SK-N-SH (cell line): ENCODE results near the gene PEPD. TPM values are rescaled to one million over a fixed set of nuclear protein-coding genes. Genes with fewer than 3 reads are reported as not detected.

Experiments
- CTCF ChIA-PET: fragments of 300-600, 350-600 bp; formaldehyde crosslinking; extraction: SDS; loops from one replicate; lab custom pipeline; 2021; lab: Yijun Ruan, JAX
- POLR2A ChIA-PET: fragments of 350-600 bp; sonication (Branson Sonifier 250); formaldehyde crosslinking; extraction: SDS; loops from one replicate; lab custom pipeline; 2020; ENCODE audit warnings: antibody characterized with exemption, inconsistent platforms; lab: Yijun Ruan, JAX
- DNase-seq: peaks from one replicate; pipeline ENCODE4 v3.0.0; 2012
- H2AFZ ChIP-seq: fragments of 200-600 bp; sonication (generic); 2 replicates; pipeline ENCODE4 v1.8.1; 2016; ENCODE audit warnings: antibody characterized with exemption, mild to moderate bottlenecking, low read depth
- H3F3A ChIP-seq: fragments of 200-600 bp; sonication (generic); replicated peaks from 2 replicates; pipeline ENCODE3; 2016; ENCODE audit warnings: antibody characterized with exemption, mild to moderate bottlenecking; ENCODE audit not compliant: insufficient read depth
- H3K27ac ChIP-seq, 2 experiments: fragments of 200-500 bp in 1 of 2; fragments of 200-600 bp in 1 of 2; sonication (Bioruptor generic) in 1 of 2; sonication (generic), shearing (Covaris generic) in 1 of 2; 2 replicates each; pipeline versions ENCODE4 v1.5.1 to v1.6.1; 2014 to 2016; ENCODE audit warnings: low read depth in 2 of 2, inconsistent platforms in 1 of 2, low read length in 1 of 2, mild to moderate bottlenecking in 1 of 2, mixed read lengths in 1 of 2
- H3K27me3 ChIP-seq: fragments of 200-600 bp; sonication (generic), shearing (Covaris generic); 2 replicates; pipeline ENCODE4 v1.6.1; 2016; ENCODE audit warnings: mixed run types; ENCODE audit not compliant: insufficient read depth
- H3K36me3 ChIP-seq, 2 experiments: fragments of 200-500 bp in 1 of 2; fragments of 200-600 bp in 1 of 2; sonication (Bioruptor generic) in 1 of 2; sonication (generic) in 1 of 2; replicated peaks in 1 of 2; 2 replicates each; pipeline versions ENCODE3 to v1.5.1; 2014 to 2016; ENCODE audit warnings: low read length in 1 of 2, mild to moderate bottlenecking in 1 of 2; ENCODE audit not compliant: insufficient read depth in 2 of 2, control insufficient read depth in 1 of 2
- H3K4me1 ChIP-seq, 2 experiments: fragments of 200-500 bp in 1 of 2; fragments of 200-600 bp in 1 of 2; sonication (Bioruptor generic) in 1 of 2; sonication (generic), shearing (Covaris generic) in 1 of 2; 2 replicates each; pipeline versions ENCODE4 v1.5.1 to v1.6.1; 2014 to 2016; ENCODE audit warnings: low read depth in 1 of 2, low read length in 1 of 2, mixed run types in 1 of 2; ENCODE audit not compliant: insufficient read depth in 2 of 2, control insufficient read depth in 1 of 2
- H3K4me2 ChIP-seq: fragments of 200-600 bp; sonication (generic), shearing (Covaris generic); 2 replicates; pipeline ENCODE4 v1.6.1; 2017; ENCODE audit warnings: mixed run types
- H3K4me3 ChIP-seq, 2 experiments: fragments of 200-500 bp in 1 of 2; fragments of 200-600 bp in 1 of 2; sonication (Bioruptor generic) in 1 of 2; sonication (generic), shearing (Covaris generic) in 1 of 2; 2 replicates each; pipeline versions ENCODE4 v1.5.1 to v1.8.1; 2014 to 2016; ENCODE audit warnings: low read depth in 2 of 2, inconsistent platforms in 1 of 2, low read length in 1 of 2, mild to moderate bottlenecking in 1 of 2, mixed read lengths in 1 of 2, moderate library complexity in 1 of 2
- H3K79me2 ChIP-seq: fragments of 200-600 bp; sonication (generic); 2 replicates; pipeline ENCODE4 v1.8.1; 2017; ENCODE audit warnings: mild to moderate bottlenecking; ENCODE audit not compliant: insufficient read depth
- H3K9ac ChIP-seq: fragments of 200-600 bp; sonication (generic); 2 replicates; pipeline ENCODE4 v1.6.1; 2017; ENCODE audit warnings: mixed run types
- H3K9me2 ChIP-seq: fragments of 200-600 bp; sonication (generic); 2 replicates; pipeline ENCODE4 v1.6.1; 2017; ENCODE audit warnings: mixed run types
- H3K9me3 ChIP-seq: fragments of 200-600 bp; sonication (generic); 2 replicates; pipeline ENCODE4 v1.6.1; 2017; ENCODE audit warnings: mixed run types, mild to moderate bottlenecking, moderate library complexity
- H4K20me1 ChIP-seq: fragments of 200-600 bp; sonication (generic); 2 replicates; pipeline ENCODE4 v1.6.1; 2017; ENCODE audit warnings: mild to moderate bottlenecking, mixed run types; ENCODE audit not compliant: insufficient read depth
- CHD2 ChIP-seq: fragments of 150-350 bp; IDR thresholded peaks from 2 replicates; pipeline ENCODE4 v1.6.1; 2018; ENCODE audit warnings: low read length; ENCODE audit not compliant: partially characterized antibody
- FOXM1 ChIP-seq: IDR thresholded peaks from 2 replicates; pipeline ENCODE4 v1.4.0; 2012; ENCODE audit warnings: low read depth, mild to moderate bottlenecking
- MEF2A ChIP-seq: IDR thresholded peaks from 2 replicates; pipeline ENCODE4 v1.4.0; 2012; ENCODE audit warnings: low read depth, borderline replicate concordance
- NRF1 ChIP-seq: IDR thresholded peaks from 2 replicates; pipeline ENCODE4 v1.6.1; 2012; ENCODE audit warnings: low read depth, mild to moderate bottlenecking, low read length
- POLR2AphosphoS5 ChIP-seq: IDR thresholded peaks from 2 replicates; pipeline ENCODE4 v1.6.1; 2012; ENCODE audit warnings: low read depth, low read length
- RAD21 ChIP-seq: IDR thresholded peaks from 2 replicates; pipeline ENCODE4 v1.6.1; 2012; ENCODE audit warnings: mild to moderate bottlenecking, low read length
- RCOR1 ChIP-seq: fragments of 150-350 bp; IDR thresholded peaks from 2 replicates; pipeline ENCODE4 v1.6.1; 2017; ENCODE audit warnings: antibody characterized with exemption, low read length
- SMC3 ChIP-seq: IDR thresholded peaks from 2 replicates; pipeline ENCODE4 v1.6.1; 2012; ENCODE audit warnings: low read depth, low read length, improper control_type of control experiment
- TAF1 ChIP-seq: IDR thresholded peaks from 2 replicates; pipeline ENCODE4 v1.6.1; 2012; ENCODE audit warnings: low read depth, mild to moderate bottlenecking, low read length, moderate library complexity, borderline replicate concordance
- WGBS: methylation state at CpG from one replicate; pipeline ENCODE4 v1.1.6; 2017; ENCODE audit warnings: low lambda C conversion rate; 5-methylcytosine and 5-hydroxymethylcytosine counted together
- polyA plus RNA-seq, 3 experiments: library from polyadenylated mRNA; depleted of rRNA; stranded (reverse); fragments of >200 nt; gene quantifications; 2 replicates each; pipeline ENCODE4 v1.2.3, GENCODE V29; 2012
- TF ChIP-seq, protein P1 (sequence below): fragments of 200-600 bp; sonication (generic); IDR thresholded peaks from 2 replicates; pipeline ENCODE4 v1.6.1; 2017; ENCODE audit warnings: antibody characterized with exemption, mild to moderate bottlenecking, moderate library complexity
- TF ChIP-seq, protein P2 (sequence below): IDR thresholded peaks from 2 replicates; pipeline ENCODE4; 2012
- TF ChIP-seq, protein P3 (sequence below): fragments of 150-350 bp; IDR thresholded peaks from 2 replicates; pipeline ENCODE4 v1.6.1; 2016; ENCODE audit warnings: mild to moderate bottlenecking, low read depth, low read length
- TF ChIP-seq, protein P4 (sequence below): IDR thresholded peaks from 2 replicates; pipeline ENCODE4 v1.6.1; 2012; ENCODE audit warnings: mild to moderate bottlenecking, low read depth, low read length, moderate library complexity

The PEPD gene
- polyA plus RNA-seq, 1 of the 3 experiments (the other 2 are of a cell fraction), result 88.9 TPM

DNA sequence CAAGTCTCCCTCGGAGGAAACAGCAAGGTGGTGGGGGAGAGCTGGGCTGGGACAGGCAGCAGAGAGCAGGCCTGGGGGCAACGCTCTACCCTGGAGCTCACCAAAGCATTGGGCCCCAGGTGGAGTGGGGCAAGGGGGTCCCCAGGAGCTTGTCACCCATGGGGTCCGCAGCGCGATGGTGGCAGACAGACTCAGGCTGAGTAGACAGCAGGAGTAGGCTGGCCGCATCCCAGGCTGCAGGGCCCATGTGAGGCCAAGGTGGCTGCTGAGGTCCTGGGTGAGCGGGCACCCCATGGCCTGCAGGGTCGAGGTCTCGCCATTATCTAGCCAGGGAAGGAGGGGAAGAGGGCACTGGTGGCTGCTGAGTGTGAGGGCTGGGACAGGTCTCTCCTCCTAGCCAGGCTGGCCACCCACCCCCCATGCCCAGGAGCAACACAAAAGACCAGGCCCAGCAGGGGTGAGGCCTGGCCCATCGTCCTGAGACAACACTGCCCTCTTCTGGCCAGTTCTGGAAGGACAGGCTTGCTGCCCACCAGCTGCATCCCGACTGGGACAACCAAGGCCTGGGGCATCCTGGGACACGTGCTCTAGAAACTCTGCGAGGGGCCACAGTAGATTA lies 115.0 kb downstream of the PEPD start:
- DNase-seq, result peak; percentile 94
- Histone ChIP-seq H3K4me3 (no peak overlapping the region), H3K36me3 (no peaks in the 10 kb centered on the region), H3K9me2 (no peaks in the 10 kb centered on the region), H3K4me2 (no peak overlapping the region), H3K27me3 (no peaks in the 10 kb centered on the region), H3F3A (no peaks in the 10 kb centered on the region), H3K79me2 (no peaks in the 10 kb centered on the region), H3K4me1 (peaks cover 0 to 28% of the 10 kb centered on the region in 2 experiments; a peak in 1 of 4 replicates), H2AFZ (no peak overlapping the region), H4K20me1 (no peaks in the 10 kb centered on the region), H3K9ac (no peak overlapping the region), H3K9me3 (no peaks in the 10 kb centered on the region), H3K27ac (no peak overlapping the region; a peak in 1 of 4 replicates)
- ChIA-PET CTCF (interaction anchor here (0.6 to 22.5 kb wide), 71 partner anchors 12 to 1306 kb away, joined by 3 to 511 read pairs (median 4); partner anchors contain the start of genes CEBPA, CEP89, FAAP24 and SLC7A10), POLR2A (no interaction called here)
- 15% methylated on average over 4 of the region's 13 CpGs for WGBS
- peak; percentile 32 for TF ChIP-seq CHD2
- TF ChIP-seq RAD21, result peak; percentile 91
- TF ChIP-seq, protein P1, sequence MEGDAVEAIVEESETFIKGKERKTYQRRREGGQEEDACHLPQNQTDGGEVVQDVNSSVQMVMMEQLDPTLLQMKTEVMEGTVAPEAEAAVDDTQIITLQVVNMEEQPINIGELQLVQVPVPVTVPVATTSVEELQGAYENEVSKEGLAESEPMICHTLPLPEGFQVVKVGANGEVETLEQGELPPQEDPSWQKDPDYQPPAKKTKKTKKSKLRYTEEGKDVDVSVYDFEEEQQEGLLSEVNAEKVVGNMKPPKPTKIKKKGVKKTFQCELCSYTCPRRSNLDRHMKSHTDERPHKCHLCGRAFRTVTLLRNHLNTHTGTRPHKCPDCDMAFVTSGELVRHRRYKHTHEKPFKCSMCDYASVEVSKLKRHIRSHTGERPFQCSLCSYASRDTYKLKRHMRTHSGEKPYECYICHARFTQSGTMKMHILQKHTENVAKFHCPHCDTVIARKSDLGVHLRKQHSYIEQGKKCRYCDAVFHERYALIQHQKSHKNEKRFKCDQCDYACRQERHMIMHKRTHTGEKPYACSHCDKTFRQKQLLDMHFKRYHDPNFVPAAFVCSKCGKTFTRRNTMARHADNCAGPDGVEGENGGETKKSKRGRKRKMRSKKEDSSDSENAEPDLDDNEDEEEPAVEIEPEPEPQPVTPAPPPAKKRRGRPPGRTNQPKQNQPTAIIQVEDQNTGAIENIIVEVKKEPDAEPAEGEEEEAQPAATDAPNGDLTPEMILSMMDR, result peak; percentile 83
- peak; percentile 87 for TF ChIP-seq SMC3
- no peak for TF ChIP-seq MEF2A

DNA sequence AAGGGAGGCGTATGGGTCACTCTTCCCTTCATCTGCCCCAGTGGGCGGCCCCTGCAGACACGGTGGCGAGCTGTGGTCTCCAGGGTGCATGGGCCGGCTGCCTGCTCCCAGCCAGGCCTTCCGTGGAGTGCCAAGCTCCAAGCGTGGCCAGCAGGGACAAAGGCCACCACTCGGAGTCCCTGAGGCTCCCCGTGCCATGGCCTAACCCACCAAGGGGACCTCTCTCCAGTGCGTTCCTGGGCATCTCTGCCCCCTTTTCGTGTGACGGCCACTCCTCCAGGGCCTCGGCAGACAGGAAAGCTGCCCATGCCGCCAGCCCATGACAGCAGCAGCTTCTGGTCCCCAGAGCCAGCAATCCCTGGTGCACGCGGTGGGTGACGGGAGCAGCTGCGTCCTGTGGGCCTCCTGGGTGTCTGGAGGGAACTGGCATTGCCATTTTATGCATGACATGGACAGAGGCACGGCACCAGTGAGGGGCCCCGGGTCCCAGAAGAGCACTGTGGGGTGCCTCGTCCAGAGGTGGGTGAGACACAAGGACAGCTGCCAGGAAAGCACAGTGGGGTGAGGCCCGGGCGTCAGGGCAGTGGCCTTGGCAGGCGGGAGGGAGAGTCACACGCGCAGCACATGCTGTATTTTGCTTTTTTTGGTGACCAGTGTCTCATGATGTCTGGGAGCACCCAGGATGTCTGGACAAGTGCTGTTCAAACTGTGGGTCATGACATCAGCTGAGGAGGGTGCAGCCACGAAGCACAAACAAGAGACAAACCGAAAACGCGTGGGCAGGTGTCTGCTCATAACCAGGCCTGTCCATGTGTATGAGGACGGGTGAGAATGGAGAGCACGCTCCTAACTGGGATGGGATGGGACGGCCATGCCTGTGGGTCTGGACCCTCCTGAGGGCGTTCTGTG lies 115.8 kb downstream of the PEPD start:
- H3K4me1 ChIP-seq, result peaks cover 0 to 24% of the 10 kb centered on the region in 2 experiments; a peak in 1 of 4 replicates
- POLR2A ChIA-PET, result interaction anchor here (1.2 kb wide), 1 partner anchor 17 kb away, joined by 3 read pairs; no protein-coding TSS in a partner anchor
- TF ChIP-seq MEF2A, result no peak
- no peak for TF ChIP-seq FOXM1
- TF ChIP-seq, protein P2, sequence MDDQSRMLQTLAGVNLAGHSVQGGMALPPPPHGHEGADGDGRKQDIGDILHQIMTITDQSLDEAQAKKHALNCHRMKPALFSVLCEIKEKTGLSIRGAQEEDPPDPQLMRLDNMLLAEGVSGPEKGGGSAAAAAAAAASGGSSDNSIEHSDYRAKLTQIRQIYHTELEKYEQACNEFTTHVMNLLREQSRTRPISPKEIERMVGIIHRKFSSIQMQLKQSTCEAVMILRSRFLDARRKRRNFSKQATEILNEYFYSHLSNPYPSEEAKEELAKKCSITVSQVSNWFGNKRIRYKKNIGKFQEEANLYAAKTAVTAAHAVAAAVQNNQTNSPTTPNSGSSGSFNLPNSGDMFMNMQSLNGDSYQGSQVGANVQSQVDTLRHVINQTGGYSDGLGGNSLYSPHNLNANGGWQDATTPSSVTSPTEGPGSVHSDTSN, result no peak
- TF ChIP-seq NRF1, result no peak
- TF ChIP-seq RCOR1, result no peak
- TF ChIP-seq, protein P3, sequence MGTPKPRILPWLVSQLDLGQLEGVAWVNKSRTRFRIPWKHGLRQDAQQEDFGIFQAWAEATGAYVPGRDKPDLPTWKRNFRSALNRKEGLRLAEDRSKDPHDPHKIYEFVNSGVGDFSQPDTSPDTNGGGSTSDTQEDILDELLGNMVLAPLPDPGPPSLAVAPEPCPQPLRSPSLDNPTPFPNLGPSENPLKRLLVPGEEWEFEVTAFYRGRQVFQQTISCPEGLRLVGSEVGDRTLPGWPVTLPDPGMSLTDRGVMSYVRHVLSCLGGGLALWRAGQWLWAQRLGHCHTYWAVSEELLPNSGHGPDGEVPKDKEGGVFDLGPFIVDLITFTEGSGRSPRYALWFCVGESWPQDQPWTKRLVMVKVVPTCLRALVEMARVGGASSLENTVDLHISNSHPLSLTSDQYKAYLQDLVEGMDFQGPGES, result no peak
- TF ChIP-seq SMC3, result no peak
- no peak for TF ChIP-seq TAF1
- TF ChIP-seq, protein P1, result no peak
- no peak for TF ChIP-seq POLR2AphosphoS5
- TF ChIP-seq, protein P4, sequence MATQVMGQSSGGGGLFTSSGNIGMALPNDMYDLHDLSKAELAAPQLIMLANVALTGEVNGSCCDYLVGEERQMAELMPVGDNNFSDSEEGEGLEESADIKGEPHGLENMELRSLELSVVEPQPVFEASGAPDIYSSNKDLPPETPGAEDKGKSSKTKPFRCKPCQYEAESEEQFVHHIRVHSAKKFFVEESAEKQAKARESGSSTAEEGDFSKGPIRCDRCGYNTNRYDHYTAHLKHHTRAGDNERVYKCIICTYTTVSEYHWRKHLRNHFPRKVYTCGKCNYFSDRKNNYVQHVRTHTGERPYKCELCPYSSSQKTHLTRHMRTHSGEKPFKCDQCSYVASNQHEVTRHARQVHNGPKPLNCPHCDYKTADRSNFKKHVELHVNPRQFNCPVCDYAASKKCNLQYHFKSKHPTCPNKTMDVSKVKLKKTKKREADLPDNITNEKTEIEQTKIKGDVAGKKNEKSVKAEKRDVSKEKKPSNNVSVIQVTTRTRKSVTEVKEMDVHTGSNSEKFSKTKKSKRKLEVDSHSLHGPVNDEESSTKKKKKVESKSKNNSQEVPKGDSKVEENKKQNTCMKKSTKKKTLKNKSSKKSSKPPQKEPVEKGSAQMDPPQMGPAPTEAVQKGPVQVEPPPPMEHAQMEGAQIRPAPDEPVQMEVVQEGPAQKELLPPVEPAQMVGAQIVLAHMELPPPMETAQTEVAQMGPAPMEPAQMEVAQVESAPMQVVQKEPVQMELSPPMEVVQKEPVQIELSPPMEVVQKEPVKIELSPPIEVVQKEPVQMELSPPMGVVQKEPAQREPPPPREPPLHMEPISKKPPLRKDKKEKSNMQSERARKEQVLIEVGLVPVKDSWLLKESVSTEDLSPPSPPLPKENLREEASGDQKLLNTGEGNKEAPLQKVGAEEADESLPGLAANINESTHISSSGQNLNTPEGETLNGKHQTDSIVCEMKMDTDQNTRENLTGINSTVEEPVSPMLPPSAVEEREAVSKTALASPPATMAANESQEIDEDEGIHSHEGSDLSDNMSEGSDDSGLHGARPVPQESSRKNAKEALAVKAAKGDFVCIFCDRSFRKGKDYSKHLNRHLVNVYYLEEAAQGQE, result no peak

More for the DNA sequence above, 115.8 kb downstream of the PEPD start:
- CTCF ChIA-PET, result interaction anchor here (0.6 to 22.5 kb wide), 48 partner anchors 12 to 1307 kb away, joined by 3 to 511 read pairs (median 5); partner anchors contain the start of genes CEBPA and SLC7A10
- H4K20me1 ChIP-seq, result no peaks in the 10 kb centered on the region
- no peaks in the 10 kb centered on the region for H3K9me2 ChIP-seq
- H3K4me2 ChIP-seq, result no peak overlapping the region
- no peaks in the 10 kb centered on the region for H3K36me3 ChIP-seq
- no peak overlapping the region for H2AFZ ChIP-seq
- 87% methylated on average over 13 of the region's 34 CpGs for WGBS
- H3F3A ChIP-seq, result no peaks in the 10 kb centered on the region
- no peak overlapping the region for H3K27ac ChIP-seq
- H3K79me2 ChIP-seq, result no peaks in the 10 kb centered on the region
- H3K9me3 ChIP-seq, result no peaks in the 10 kb centered on the region
- no peak overlapping the region for H3K4me3 ChIP-seq
- no peak overlapping the region for H3K9ac ChIP-seq
- DNase-seq, result peak; percentile 27
- H3K27me3 ChIP-seq, result no peaks in the 10 kb centered on the region
